HG03378 (cell line): Measurements from ENCODE around the gene MUCL3.
"Not testable (repeated sequence)": the region's sequence is repeated elsewhere in the genome, so short reads cannot be mapped to it uniquely, and the experiment has no call there.

Experiments used
- ATAC-seq: cut with Tn5 transposase; IDR thresholded peaks from one replicate; pipeline ENCODE4 v1.9.1; 2021; ENCODE audit warnings: mild to moderate bottlenecking, moderate library complexity; ENCODE audit not compliant: unreplicated experiment

MUCL3 gene

DNA sequence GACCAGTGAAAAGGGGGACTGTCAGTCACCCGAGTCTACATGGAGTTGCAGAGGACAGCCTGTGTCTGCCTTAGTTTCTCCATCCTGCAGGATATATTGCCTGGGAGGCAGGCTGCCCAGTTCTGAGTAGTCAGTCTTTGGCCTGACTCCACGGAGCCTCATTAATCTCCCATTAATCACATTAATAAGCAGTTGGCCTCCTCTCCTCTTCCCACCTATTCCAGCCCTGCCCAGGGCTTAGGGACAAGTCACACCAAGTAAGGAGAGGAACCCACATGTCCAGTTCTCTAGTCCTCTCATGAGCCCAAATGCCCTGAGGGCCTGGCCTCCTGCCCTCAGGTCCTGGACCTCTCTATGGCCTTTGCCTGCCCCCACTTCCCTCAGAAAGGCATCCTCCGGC lies 1.3 kb upstream of the MUCL3 start:
- no peak for ATAC-seq

DNA sequence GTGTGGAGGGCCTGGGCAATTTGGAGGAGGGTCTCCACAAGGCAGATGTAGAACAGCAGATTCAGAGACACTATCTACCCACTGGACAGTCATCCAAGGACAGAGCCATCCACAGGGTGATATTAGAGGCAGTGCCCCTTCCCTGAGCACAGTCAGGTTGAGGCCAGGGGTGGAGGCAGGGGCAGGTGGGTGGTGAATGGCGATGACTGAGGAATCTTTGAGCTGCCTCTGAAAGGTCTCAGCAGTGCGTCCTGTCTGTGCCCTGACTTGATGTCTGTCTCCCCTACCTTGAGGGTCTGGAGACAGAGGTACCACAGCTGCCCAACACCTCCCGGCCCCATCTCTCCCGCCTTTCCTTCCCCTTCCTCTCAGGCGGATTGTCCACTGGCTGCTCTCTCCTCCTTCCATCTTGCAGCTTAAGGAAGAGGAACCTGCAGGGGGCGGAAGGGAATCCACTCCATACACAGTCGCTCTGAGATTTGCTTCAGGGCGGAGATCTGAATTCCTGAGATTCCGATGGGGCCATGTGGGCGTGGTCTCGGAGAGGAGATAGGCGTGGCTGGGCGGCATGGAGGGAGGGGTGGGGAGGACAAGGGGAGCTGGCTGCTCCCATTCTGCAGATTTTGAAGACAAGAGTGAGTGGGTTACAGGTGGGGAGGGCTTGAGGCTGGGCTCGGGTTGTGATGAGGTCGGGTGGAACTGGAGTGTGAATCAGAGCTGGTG lies 1.7 kb downstream of the MUCL3 start:
- no peak for ATAC-seq

DNA sequence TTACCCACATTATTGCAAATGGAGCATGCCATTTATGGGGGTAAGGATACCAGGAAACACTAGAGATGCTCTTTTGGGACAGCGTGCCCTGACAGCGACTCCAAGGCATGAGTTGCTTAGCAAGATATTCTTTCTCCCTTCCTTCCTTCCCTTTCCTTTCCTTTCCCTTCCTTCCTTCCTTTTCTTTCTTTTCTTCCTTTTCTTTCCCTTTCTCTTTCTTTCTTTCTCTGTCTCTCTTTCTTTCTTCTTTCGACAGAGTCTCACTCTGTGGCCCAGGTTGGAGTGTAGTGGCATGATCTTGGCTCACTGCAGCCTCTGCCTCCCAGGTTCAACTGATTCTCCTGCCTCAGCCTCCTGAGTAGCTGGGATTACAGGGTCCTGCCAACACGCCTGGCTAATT lies 3.3 kb downstream of the MUCL3 start:
- no peak for ATAC-seq

- ATAC-seq: no peak
These were observed 4.5 kb downstream of the MUCL3 start for GRCh38 chr6:30945281-30945680.

DNA sequence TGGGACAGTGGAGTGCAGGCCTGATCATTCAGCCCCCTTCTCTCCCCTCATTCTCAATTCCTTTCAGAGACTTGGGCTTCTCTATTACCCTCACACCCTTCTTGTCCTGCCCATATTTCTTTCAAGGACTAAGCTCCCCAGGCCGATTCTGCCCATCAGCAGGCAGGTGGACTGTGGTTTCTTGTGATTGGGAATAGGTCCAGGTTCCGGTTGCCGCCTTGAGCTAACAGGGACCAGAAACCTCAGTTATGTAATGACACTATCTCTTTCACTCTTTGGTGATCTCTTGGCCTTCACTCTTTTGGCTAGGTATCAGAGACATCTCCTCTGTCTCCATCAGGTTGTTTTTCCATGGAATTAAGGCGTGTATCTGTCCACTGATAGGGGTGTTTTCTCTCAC lies 6.5 kb downstream of the MUCL3 start:
- no peak for ATAC-seq

DNA sequence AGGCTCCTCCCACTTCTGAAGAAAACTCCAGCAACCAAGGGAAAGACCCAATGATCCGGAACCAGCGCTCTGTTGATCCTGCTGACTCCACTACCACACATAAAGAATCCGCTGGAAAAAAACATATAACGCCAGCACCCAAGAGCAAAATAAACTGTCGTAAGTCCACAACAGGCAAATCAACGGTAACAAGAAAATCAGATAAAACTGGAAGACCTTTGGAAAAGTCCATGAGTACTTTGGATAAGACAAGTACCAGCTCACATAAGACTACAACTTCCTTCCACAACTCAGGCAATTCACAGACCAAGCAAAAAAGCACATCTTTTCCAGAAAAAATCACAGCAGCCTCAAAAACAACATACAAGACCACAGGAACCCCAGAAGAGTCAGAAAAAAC lies 8.0 kb downstream of the MUCL3 start:
- ATAC-seq: no peak

- no peak for ATAC-seq
These were observed 11.2 kb downstream of the MUCL3 start for GRCh38 chr6:30951907-30952469.

- no peak for ATAC-seq
These were observed 14.0 kb downstream of the MUCL3 start for GRCh38 chr6:30954631-30955366.

- no peak for ATAC-seq
These were observed 14.7 kb downstream of the MUCL3 start for GRCh38 chr6:30955367-30956042.

DNA sequence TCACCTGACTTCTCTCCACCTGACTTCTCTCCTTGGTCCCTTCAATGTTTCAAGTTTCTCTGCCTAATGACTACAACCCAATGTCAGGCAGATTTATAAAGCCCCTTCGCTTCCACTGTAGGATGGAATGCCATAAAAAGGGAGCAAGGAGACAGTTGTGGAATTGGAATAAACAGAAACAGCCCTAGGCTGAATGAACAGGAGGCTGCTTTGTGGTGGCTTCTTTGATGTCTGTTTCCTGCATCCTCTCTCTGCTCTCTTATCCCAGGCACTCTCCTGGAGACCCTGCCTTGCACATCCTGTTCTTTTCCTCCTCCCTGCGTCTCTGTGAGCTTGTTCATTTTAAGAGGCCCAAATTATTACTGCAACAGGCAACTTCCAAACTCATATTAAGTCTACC lies 16.9 kb downstream of the MUCL3 start:
- no peak for ATAC-seq

DNA sequence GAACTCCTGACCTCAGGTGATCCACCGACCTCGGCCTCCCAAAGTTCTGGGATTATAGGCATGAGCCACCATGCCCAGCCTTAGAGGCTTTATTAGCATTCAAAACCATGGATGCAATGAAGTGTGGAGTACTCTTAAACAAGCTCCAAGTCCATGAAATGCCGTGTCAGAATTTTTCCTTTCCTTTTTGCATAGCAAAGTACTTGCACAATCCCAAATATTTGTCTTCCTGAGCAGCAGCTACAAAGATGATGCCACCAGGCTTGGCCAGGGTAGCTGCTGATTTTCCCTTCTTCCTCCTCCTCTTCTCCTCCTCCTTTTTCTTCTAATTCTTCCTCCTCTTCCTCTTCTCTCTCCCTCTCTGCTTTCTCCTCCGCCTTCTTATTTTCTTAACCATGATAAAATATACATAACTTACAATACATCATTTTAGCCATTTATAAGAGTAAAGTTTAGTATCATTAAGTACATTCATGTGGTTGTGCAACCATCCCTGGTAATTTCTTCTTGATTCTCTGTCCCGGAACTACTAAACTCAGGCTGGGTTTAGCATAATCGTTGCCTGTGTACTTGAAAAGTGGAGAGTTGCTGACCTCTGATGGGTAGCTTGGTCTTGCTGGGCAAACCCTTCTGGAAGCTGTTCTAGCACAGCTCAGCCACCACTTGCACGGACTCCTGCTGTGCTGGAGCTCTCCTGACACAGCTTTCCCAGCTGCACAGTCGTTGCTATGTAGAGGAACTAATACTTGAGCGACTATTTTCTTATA lies 20.3 kb downstream of the MUCL3 start:
- no peak for ATAC-seq

GRCh38 chr6:30962716-30963115 lies 21.9 kb downstream of the MUCL3 start:
- ATAC-seq: no peak

DNA sequence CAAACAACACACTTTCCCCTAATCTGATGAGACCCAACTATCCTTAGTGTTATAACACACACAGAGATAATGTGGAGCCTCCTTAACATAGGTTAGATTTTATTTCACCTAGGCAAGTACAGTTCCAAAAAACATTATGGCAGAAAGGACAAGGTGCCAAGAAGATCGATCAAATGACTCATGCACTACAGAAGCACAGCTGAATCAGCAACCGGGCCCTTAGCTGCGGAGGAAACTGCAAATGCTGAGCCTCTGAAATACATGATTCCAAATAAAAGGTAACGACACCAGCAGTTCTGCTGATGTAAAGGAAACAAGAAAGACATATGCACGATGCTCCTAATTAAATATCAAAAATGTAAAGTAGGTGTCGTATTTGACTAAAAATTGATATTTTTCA lies 22.9 kb downstream of the MUCL3 start:
- no peak for ATAC-seq

GRCh38 chr6:30964075-30964474 lies 23.3 kb downstream of the MUCL3 start:
- ATAC-seq: no peak

DNA sequence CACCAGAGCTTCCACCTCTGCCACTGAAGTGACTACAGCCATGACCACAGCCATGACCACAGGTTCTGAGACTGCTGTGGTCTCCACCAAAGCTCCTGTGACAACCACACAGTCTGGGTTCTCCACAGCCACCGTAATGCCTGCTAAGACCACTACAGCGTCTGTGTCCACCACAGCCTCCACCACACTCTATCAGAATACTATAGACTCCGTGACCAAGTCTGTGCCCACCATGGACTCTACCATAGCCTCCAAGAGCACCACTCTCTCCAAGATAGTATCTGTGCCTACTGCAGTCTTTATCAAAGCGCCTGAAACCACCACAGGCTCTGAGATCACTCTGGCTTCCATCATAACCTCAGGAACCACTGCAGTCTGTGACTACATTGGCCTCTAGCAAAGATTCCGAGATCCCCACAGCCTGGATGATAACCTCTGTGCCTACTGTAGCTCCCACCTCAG lies 24.4 kb downstream of the MUCL3 start:
- no peak for ATAC-seq

- ATAC-seq: no peak
These were observed 25.4 kb downstream of the MUCL3 start for GRCh38 chr6:30966154-30966553.

- ATAC-seq: not testable (repeated sequence)
These were observed 28.4 kb downstream of the MUCL3 start for GRCh38 chr6:30969171-30969570.

GRCh38 chr6:30970946-30971345 lies 30.2 kb downstream of the MUCL3 start:
- ATAC-seq: no peak

GRCh38 chr6:30972816-30973215 lies 32.0 kb downstream of the MUCL3 start:
- ATAC-seq: no peak

GRCh38 chr6:30974490-30975252 lies 33.9 kb downstream of the MUCL3 start:
- ATAC-seq: no peak
